NAMALWA (cell line): ENCODE data around the gene COL4A1.

Experiments
- DNase-seq: peaks from one replicate; pipeline ENCODE4 v3.0.0-alpha.2; 2015; ENCODE audit warnings: low spot score

COL4A1 gene

GRCh38 chr13:110161112-110161882 is 145.7 kb downstream of the COL4A1 start:
- no peak for DNase-seq

DNA sequence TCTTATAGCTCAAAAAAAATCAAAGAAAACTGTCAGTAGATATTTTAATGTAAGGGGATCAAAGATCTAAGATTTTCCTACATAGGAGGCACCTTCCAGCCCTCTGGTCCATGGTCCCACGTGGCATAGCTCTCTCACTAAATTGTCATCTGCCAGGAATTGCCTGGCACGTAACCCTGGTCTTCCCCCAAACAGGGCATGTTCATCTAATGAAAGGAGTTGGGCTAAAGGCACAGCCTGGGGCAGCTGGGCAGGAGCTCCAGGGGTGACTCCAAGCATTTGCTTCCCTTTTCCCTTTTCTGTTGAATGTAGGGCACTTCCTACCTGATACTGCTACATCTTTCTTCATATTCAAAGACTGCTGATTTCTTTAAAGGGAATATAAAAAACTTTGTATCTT is 148.7 kb downstream of the COL4A1 start:
- no peak for DNase-seq

DNA sequence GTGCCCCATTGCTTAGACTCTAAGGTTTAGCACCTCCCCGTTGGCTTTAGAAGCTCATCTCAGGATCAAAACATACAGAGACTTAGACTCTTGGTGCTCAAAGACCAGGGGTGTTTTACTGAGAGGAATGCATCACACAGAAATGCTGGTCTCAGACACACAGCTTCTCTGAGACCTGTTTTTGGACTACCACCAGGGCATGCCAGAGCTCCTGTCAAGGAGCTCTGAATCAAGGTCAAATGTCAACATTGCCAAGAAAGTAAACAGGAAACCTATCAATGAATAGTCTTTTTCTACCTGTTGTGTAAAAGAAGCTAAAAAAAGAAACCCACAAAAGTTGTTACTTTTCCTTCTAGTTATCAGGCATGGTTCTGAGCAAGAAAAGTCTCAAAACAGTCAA is 149.2 kb downstream of the COL4A1 start:
- DNase-seq = no peak

DNA sequence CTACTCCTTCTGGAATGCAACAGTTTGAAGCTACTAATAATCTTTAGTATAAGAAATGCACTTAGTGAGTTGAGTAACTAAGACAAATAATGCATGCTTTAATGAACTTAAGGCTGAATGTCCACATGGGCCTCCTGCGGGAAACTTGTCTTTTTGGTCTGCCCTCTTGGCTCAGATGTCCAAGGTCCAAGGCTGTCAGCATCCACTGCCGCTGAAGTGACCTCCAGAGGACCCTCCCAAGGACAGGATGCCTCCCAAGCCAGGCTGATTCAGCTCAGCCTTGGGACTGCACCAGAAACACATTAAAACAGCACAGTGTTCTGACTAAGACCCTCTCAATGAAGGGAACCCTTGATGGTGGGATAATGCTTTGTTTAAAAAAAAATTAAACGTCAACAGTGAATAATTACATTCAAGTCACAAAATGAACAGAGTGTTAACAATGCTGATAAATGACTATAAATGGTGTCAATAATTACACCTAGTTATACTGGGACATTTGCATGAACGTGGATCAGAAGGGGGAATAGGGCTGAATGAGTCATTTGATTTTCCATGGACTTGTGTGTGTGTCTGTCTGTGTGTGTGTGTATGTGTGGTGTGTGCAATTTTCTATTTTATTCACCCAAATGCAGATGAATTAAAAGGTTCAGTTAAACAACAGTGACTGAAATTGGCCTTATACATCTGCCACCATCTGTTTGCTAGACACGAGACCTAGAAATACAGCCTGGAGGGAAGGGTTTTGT is 150.5 kb downstream of the COL4A1 start:
- no peak for DNase-seq

DNA sequence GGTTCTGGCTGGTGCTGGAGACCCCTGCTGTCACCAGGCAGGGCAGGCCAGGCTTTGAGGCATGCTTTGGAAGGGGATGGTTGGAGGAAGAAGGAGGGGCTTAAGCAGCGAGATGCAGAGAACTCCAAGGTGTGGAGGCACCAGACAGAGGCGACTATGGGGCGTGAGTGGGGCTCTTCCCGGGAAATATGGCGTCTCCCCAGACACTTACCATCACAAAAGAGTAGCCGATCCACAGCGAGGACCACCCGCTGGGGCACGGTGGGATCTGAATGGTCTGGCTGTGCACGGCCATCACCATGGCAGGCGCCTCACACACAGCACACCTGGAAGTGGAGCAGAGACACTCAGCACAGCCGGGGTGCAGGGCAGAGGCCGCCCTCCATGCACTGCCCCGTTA is 151.9 kb downstream of the COL4A1 start:
- DNase-seq = no peak

DNA sequence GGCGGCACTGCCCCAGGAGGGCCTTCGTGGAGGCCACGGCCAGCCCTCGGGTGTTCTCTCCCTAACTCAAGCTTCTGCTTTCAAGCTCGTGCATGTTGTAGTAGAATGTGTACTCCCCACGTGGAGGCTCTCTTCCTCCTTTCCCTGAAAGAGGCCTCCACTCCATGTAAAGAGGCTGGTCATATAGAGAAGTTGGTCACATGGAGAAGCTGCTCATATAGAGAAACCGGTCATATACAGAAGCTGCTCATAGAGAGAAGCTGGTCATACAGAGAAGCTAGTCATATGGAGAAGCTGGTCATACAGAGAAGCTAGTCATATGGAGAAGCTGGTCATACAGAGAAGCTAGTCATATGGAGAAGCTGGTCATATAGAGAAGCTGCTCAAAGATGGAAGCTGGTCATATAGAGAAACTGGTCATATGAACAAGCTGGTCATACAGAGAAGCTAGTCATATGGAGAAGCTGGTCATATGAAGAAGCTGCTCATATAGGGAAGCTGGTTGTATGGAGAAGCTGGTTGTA is 152.5 kb downstream of the COL4A1 start:
- DNase-seq = no peak

- no peak for DNase-seq
Measured at GRCh38 chr13:110152351-110152750, 154.6 kb downstream of the COL4A1 start.

DNA sequence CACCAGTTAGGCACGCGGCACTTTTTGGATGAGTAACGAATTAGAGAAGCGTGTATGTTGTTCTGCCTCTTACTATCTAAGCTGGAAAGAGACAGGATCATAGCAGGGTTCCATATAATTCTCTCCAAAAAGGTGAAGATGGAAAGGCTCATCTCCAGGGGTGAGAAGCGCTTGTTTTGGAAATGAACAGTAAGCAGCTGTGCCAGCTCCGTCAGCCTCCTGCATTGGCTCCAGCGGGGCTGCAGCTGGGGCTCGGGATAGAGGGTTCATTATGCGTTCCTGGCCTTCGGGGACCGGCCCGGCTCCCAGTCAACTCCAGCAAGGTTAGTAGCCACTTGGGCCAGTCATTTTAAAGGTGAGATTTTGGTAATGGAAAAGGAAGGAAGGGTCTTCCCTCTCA is 155.5 kb downstream of the COL4A1 start:
- DNase-seq = no peak

DNA sequence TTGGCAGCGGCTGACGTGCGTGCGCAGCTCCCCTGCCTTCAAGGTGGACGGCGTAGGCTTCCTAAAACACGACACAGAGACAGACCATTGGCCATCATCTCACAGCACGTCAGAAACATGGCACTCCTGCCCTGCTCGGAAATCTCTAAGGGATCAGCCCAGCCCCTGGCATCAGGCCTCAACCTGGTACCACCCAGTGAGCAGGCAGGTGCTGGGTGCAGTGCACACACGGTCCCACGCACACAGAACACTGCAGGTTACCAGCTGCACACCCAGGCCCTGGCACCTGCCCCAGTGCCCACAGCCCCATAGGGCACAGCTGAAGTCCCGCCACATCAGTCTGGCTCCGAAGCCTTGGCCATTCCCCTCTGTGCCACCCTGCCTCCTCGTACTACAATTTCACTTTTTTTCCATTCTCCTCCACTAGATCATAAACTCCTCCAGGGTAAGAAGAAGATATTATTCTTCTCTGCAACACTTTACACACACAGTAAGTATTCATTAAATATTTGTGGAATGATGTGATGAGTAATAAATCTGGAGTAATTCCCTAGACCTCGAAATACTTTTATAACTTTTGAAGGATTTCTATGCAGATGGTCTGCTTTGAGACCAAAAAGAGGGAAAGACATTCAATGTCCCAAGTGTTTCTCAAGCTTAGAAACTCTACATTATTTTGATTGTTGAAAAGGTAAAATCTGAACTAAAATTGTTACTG is 156.4 kb downstream of the COL4A1 start:
- DNase-seq = no peak

DNA sequence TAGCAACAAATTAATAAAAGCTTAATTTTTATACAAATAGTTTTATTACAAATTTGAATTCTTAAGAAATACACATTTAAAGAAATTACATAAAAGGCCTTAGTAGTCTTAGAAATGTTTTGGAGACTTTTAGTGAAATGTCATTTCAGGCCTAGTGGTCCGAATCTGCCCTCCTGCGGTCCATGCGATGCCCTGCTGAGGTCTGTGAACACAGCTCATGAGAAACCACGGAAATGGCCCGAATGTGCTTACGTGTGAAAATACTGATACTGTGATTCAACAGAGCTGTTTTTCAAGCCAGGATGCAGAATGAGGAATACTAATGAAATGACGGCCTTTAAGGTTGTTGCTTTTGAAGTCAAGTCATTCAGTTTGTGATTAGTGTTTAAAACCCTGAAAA is 157.9 kb downstream of the COL4A1 start:
- DNase-seq = no peak

- DNase-seq = no peak
Measured at GRCh38 chr13:110140099-110140498, 166.9 kb downstream of the COL4A1 start.

DNA sequence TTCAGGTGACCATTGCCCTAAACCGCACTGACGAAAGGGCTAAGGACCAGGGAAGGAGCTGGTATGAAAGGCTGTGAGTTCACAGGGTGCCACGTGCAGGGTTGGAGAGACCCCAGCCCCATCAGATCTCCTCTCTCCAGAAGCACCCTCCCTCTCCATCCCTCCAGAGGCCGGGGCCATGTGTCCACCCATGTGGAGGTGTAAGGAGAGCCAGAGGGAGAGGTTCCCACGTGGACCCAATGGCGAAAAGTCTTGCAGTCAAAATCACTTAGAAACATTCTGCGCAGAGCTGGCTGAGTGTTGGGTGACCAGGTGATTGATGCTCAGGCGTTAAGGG is 168.3 kb downstream of the COL4A1 start:
- no peak for DNase-seq

- peak; percentile 73 for DNase-seq
Measured at GRCh38 chr13:110138010-110138699, 168.8 kb downstream of the COL4A1 start.

GRCh38 chr13:110137680-110138009 is 169.3 kb downstream of the COL4A1 start:
- no peak for DNase-seq

DNA sequence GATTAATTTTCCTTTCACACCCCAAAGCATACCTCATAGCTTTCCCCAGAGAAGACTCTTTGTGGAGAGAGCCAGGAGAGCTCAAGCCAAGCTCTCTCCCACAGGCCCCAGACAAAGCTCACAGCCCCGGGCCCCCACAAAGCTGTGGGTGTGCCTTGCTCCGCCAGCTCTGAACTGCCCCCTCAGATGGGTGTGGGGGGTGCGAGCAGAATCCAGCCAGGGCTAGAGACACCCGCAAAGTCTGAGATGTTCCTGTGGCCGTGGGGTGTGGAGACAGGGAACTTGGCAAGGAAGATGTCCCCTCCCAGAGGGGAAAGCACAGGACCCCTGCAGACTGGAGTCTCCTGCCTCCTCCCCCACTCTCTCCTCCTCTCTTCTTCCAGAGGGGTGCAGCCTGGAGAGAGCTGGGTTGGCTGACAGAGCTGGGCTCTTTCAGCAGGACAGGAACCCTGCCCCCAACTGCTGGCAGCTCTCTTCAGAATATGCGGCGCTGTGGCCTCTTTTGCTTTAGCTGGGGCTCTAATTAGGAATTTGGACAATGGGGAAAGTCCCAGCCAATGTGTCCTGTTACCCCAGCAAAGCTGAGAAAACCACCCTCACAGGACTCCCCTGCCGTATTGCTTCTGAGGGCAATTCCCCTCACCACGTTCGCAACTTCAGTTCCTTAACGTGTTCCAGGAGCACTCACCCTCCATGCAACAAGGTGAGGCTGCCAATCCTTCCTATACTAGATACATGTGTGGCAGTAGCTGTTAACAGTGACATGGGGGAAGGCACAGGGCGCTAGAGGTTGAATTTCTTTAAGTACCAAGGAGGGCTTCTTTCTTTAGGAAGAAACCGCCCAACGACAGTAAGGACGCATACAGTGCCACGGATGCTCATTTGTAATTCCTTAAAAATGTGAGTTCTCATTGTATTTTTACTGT is 170.0 kb downstream of the COL4A1 start:
- no peak for DNase-seq

GRCh38 chr13:110135977-110136597 is 170.9 kb downstream of the COL4A1 start:
- DNase-seq = no peak

DNA sequence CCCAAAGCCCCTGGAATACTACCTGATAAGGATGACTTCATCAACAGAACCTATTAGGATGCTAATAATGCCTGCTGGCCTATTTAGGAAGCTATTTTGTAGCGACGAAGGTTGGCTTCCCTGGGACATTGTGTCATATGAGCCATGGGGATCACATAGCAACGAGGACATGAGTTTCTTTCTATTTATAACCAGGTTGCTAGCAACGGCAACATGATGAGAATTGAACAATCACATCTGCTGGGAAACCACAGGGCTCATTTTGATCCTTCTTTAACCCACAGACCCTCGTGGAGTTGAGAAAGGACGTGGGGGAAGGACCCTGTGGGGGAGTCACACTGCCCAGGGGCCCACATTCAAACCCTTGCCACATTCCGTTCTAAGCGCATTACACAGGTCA is 172.2 kb downstream of the COL4A1 start:
- no peak for DNase-seq

DNA sequence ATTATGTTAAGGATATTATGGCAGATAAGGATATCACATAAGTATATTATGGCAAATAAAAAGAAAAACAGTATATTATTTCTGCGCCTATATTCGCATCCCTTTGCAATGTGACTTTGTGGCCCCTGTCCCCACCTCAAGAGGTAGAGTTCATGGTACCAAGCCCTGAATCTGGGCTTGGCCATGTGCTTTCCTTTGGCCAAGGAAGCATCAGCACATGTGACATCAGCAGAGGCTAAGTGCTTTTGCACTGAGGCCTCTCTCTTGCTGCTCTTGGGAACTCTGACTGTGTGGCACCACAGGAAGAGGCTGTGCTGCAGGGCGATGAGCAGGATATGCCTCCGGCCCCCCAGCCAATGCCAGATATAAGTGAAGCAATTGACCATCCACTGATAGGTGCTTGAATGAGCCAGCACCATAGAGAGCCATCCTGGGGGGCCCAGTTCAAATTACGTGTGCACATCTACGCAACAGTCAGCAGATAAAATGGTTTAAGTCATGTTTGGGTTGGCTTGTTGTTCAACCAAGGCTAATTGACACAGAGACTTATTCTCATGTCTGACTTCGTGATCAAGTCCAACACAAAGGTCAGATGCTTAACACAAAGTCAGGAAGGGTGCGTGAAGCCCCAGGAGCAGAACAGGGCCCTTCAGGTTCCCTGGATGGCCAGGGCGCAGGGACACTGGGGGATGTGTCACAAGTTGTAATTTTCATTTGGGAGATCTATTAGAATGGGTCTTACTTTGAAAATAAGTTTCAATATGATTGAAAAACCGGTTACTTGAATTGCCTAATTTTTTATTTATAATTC is 173.3 kb downstream of the COL4A1 start:
- no peak for DNase-seq

DNA sequence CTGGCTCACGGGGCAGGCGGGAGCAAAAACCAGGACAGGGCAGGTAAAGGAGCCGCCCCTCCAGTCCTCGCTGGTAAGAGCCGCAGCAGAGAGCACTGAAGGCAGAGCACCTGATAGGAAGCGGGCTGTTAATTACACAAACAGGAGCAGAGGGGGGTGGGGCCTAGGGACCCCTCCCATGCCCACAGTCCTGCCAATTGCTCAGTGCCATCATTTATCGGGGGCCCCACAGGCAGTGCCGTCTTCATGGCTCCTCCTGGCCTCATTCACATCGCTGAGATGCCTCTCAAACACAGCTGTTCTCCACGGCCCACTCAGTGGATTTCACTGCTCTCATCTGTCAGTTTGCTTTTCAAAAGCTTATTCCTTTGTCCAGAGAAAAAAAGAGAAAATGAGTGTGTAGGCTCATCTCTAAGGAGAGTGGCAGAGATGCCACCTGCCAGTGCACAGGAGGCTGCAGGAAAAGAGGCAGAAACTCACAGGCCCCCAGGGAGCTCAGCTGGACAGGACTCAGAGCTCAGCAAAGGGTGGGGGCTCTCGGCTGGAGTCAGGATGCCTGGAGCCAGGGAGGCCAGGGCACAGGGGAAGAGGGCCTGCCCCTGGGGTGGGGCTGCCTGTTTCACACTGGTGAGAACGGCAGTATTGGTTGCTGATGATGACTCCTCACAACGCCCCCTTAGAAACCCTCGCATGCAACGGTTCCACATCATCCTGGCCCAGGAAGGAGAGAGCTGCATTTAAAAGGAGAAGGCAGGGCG is 174.6 kb downstream of the COL4A1 start:
- DNase-seq = no peak
